Heart left ventricle (tissue), 13 donors: Measurements from ENCODE around the gene PEAK3.

Source experiments
- POLR2A ChIP-seq, 2 donors: fragments of 450-650 bp; IDR thresholded peaks; one replicate each; pipeline ENCODE4 v1.6.1; 2017; ENCODE audit warnings: antibody characterized with exemption in 2 of 2, mild to moderate bottlenecking in 2 of 2, moderate library complexity in 2 of 2
- TF ChIP-seq, protein P1 (sequence below), 12 donors: fragments of 200-600 bp; sonication (generic) in 4 of 12; IDR thresholded peaks; one replicate each; pipeline versions ENCODE4 v1.5.0 to v1.8.0; 2018 to 2022; ENCODE audit warnings: antibody characterized with exemption in 12 of 12, mild to moderate bottlenecking in 5 of 12
- donor health status: ischemic (EF 13 %, LVEDD 7.1; RV severe dilation, severe dysfunction).
- donor health status: DM: no; HTN: yes; CAD: no.
- donor health status: DM: no; HTN: no; CAD: no.
- donor health status: ischemic (EF 25% LVEDD 6.9; RV normal size, moderate dysfunction).
- donor health status: ischemic (EF 25% LVEDD 5.7; RV mildly dilated, moderate dysfunction).
- donor health status: ischemic (EF 35%, LVEDD 5.7; RV mildly dilated, moderate dysfunction).
- donor health status: nonischemic (EF 11% LVEDD 7.7; RV severe dilation, severe dysfunction).
- donor health status: DM: yes; HTN: yes; CAD: no.
- donor health status: PGD.
- donor health status: ischemic (EF 29% LVEDD 5.4; RV normal size, mild dysfunction).
- donor health status: nonischemic (EF 23%, LVEDD 6.1; RV moderate dilation, normal function).

DNA sequence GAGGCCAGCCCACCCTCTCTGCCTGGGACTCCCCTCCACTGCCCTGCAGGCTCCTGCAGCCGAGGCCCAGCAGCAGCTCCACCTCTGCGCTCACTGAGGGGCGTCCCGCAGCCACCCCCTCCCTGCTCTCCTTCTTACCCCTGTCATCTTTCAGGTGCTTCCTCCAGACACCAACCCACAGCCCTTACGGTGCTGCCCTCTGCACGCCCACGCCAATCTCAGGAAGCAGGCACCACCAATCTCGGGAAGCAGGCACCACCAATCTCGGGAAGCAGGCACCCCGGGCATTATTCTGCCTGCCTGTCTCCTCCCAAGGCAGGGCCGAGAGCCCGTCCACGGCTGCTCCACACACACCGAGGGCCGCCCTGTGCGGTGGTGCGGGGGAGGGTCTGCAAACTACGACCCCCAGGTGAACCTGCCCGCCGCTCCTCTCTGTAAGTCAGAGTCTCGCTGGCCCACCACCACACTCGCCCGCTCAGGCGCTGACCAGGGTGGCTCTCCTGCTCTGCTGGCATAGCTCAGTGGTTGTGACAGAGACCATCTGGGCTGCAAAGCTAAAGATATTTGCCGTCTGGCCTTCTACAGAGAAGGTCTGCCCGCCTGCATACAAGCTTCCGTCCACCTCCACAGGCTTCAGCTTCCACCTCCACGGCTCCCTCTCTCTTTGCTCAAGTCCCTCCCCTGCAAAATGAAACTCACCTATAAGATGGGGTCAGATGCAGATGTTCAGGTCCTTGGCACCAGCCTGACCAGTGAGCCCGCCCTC lies 43.5 kb upstream of the PEAK3 start:
- TF ChIP-seq, protein P1, sequence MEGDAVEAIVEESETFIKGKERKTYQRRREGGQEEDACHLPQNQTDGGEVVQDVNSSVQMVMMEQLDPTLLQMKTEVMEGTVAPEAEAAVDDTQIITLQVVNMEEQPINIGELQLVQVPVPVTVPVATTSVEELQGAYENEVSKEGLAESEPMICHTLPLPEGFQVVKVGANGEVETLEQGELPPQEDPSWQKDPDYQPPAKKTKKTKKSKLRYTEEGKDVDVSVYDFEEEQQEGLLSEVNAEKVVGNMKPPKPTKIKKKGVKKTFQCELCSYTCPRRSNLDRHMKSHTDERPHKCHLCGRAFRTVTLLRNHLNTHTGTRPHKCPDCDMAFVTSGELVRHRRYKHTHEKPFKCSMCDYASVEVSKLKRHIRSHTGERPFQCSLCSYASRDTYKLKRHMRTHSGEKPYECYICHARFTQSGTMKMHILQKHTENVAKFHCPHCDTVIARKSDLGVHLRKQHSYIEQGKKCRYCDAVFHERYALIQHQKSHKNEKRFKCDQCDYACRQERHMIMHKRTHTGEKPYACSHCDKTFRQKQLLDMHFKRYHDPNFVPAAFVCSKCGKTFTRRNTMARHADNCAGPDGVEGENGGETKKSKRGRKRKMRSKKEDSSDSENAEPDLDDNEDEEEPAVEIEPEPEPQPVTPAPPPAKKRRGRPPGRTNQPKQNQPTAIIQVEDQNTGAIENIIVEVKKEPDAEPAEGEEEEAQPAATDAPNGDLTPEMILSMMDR (IDR thresholded peaks at IDR 0.05) = no peak
- no peak for TF ChIP-seq POLR2A (IDR thresholded peaks at IDR 0.05)
